ENCODE measurements around the gene PPFIBP2. TPM values are rescaled to one million over a fixed set of nuclear protein-coding genes. Genes with fewer than 3 reads are reported as not detected.

Gene PPFIBP2
- polyA plus RNA-seq, 2 of the 4 experiments (the other 2 are of a cell fraction): 13.4 to 32.5 TPM

DNA sequence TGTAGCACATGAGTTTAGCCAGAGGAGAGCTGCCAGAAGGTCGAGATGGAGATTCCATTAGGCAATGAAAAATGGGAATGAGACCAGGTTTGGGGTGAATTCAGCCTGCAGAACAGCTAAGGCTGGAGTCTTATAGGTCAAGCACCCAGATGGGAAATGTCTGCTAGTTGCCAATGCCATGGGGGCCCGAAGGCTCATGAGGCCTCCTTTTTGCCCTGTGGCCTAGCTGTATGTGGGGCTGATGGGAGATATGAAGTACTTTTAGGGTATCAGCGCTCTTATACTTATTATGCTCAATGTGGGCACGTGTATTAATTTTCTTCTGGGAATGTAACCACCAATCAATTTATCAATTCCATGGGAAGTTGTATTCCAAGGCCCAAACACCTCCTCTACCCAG, 8.7 kb downstream of the PPFIBP2 start:
- FAIRE-seq (no peak), ATAC-seq (no peak), DNase-seq (ENCODE audit: low read depth in 1 of 2, low spot score in 1 of 2) (no peak)
- WGBS (ENCODE audit: missing lambda C conversion rate): 28% methylated on average over 4 of the region's 4 CpGs
- H3K9me3 ChIP-seq: no peaks in the 10 kb centered on the region
- H3K27ac ChIP-seq: no peak overlapping the region
- H3K4me1 ChIP-seq: no peaks in the 10 kb centered on the region
- CTCF ChIA-PET: interaction anchor here (1.2 to 4.3 kb wide), 5 partner anchors 9 to 166 kb away, joined by 3 to 29 read pairs (median 11); partner anchors contain the start of gene PPFIBP2
- H3K4me2 ChIP-seq: no peak overlapping the region
- TF ChIP-seq, protein P1, sequence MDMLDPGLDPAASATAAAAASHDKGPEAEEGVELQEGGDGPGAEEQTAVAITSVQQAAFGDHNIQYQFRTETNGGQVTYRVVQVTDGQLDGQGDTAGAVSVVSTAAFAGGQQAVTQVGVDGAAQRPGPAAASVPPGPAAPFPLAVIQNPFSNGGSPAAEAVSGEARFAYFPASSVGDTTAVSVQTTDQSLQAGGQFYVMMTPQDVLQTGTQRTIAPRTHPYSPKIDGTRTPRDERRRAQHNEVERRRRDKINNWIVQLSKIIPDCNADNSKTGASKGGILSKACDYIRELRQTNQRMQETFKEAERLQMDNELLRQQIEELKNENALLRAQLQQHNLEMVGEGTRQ (IDR thresholded peaks at IDR 0.05): no peak
- TF ChIP-seq HDAC2 (IDR thresholded peaks at IDR 0.05) (no peak), FOXS1 (CRISPR knock-in tag; IDR thresholded peaks at IDR 0.05) (no peak), RARB (CRISPR knock-in tag; IDR thresholded peaks at IDR 0.05) (no peak), ZFP36 (IDR thresholded peaks at IDR 0.05; ENCODE audit: borderline replicate concordance, partially characterized antibody) (no peak), CEBPB (IDR thresholded peaks at IDR 0.05) (no peak), RCOR1 (IDR thresholded peaks at IDR 0.05; ENCODE audit: low read depth, low read length) (no peak), SMC3 (IDR thresholded peaks at IDR 0.05) (no peak), RFX5 (IDR thresholded peaks at IDR 0.05) (no peak), EHF (CRISPR knock-in tag; IDR thresholded peaks at IDR 0.05) (no peak), JUN (IDR thresholded peaks at IDR 0.05) (no peak)
- TF ChIP-seq, protein P2, sequence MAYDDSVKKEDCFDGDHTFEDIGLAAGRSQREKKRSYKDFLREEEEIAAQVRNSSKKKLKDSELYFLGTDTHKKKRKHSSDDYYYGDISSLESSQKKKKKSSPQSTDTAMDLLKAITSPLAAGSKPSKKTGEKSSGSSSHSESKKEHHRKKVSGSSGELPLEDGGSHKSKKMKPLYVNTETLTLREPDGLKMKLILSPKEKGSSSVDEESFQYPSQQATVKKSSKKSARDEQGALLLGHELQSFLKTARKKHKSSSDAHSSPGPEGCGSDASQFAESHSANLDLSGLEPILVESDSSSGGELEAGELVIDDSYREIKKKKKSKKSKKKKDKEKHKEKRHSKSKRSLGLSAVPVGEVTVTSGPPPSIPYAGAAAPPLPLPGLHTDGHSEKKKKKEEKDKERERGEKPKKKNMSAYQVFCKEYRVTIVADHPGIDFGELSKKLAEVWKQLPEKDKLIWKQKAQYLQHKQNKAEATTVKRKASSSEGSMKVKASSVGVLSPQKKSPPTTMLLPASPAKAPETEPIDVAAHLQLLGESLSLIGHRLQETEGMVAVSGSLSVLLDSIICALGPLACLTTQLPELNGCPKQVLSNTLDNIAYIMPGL (CRISPR knock-in tag; IDR thresholded peaks at IDR 0.05; ENCODE audit: borderline replicate concordance): no peak
- TF ChIP-seq, protein P3, sequence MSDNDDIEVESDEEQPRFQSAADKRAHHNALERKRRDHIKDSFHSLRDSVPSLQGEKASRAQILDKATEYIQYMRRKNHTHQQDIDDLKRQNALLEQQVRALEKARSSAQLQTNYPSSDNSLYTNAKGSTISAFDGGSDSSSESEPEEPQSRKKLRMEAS (IDR thresholded peaks at IDR 0.05): no peak
- TF ChIP-seq, protein P4, sequence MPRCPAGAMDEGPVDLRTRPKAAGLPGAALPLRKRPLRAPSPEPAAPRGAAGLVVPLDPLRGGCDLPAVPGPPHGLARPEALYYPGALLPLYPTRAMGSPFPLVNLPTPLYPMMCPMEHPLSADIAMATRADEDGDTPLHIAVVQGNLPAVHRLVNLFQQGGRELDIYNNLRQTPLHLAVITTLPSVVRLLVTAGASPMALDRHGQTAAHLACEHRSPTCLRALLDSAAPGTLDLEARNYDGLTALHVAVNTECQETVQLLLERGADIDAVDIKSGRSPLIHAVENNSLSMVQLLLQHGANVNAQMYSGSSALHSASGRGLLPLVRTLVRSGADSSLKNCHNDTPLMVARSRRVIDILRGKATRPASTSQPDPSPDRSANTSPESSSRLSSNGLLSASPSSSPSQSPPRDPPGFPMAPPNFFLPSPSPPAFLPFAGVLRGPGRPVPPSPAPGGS (IDR thresholded peaks at IDR 0.05): no peak
- TF ChIP-seq, protein P5, sequence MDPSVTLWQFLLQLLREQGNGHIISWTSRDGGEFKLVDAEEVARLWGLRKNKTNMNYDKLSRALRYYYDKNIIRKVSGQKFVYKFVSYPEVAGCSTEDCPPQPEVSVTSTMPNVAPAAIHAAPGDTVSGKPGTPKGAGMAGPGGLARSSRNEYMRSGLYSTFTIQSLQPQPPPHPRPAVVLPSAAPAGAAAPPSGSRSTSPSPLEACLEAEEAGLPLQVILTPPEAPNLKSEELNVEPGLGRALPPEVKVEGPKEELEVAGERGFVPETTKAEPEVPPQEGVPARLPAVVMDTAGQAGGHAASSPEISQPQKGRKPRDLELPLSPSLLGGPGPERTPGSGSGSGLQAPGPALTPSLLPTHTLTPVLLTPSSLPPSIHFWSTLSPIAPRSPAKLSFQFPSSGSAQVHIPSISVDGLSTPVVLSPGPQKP (IDR thresholded peaks at IDR 0.05; ENCODE audit: low read depth, low read length): no peak
- POLR2A ChIA-PET: no interaction called here
- no peak overlapping the region for H3K4me3 ChIP-seq

DNA sequence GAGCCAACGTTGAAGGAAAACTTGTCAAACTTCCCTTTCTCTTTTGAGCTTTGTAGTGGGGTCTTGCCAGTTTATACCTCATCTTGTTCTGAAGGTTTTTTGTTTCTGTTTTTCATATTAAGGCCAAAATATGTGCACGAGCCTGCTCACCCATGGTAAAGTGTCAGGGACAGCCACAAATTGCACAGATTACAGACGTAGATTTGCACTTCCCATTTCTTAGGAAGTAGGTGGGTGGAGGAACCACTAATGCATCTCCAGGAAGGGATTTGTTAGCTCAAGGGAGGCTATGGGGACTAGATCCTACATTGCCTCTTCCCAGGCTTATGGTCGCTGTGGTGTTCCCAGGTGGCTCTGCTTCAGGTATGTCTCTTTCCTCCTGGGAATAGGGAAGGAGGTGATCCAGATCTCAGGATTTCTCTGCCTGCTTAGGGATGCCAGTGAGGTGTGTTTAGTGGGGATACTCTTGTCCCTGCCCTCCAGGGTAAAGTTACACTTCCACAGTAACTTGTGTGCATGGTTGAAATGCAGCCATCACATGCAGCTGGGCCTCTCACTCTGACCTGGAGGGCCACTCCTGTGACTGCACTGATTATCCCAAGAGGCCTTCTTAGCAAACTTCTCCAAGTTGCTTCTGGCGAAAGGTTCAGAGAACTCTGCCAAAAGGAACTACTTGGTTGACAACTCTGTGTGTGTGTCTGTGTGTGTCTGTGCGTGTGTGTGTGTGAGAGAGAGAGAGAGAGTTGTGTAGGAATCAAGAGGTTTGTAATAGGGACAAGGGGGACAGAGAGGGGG, 9.8 kb downstream of the PPFIBP2 start:
- Histone ChIP-seq H3K4me2 (no peak overlapping the region), H3K4me1 (no peaks in the 10 kb centered on the region), H3K4me3 (no peak overlapping the region), H3K9me3 (no peaks in the 10 kb centered on the region), H3K27ac (no peak overlapping the region)
- WGBS (ENCODE audit: missing lambda C conversion rate): 51% methylated on average over 6 of the region's 6 CpGs
- ATAC-seq (no peak), FAIRE-seq (no peak), DNase-seq (ENCODE audit: low read depth in 1 of 2, low spot score in 1 of 2) (no peak)
- TF ChIP-seq MYC (IDR thresholded peaks at IDR 0.05; ENCODE audit: borderline replicate concordance, low read length): no peak
- TF ChIP-seq HDAC2 (IDR thresholded peaks at IDR 0.05): no peak
- no peak for TF ChIP-seq ZFP36 (IDR thresholded peaks at IDR 0.05; ENCODE audit: borderline replicate concordance, partially characterized antibody)
- no peak for TF ChIP-seq RNF2 (IDR thresholded peaks at IDR 0.05; ENCODE audit: borderline replicate concordance, low read depth)
- CTCF ChIA-PET: interaction anchor here (1.1 to 4.3 kb wide), 3 partner anchors 11 to 164 kb away, joined by 3 to 29 read pairs (median 4); partner anchors contain the start of gene PPFIBP2
- POLR2A ChIA-PET: no interaction called here

Data from A549 (cell line).